ENCODE data around the gene REG1B. TPM values are rescaled to one million over a fixed set of nuclear protein-coding genes. Genes with fewer than 3 reads are reported as not detected.

The REG1B gene
- total RNA-seq, 4 donors from 2014 or later, result 2.1 to 9.0 (median 4.1) TPM; not detected in 1

DNA sequence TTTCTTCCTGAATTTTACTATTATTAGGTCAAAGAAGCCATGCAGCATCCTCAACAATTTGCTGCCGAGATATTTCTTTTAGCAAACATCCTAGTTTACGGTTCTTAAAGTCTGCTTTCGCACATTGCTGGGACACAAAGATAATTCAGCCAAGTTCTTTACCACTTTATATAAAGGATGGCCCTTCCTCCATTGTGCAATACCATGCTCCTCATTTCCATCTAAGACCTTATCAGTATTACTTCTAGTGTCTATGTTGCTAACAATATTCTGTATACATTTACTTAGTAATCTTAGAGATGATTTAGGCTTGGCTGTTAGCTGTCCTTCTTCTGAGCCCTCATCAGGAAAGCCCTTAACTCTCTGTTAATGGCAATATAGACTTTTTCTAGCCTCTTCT is 24.5 kb upstream of the REG1B start:
- WGBS, 2 donors, result 94 to 95% methylated on average over 3 of the region's 3 CpGs
- TF ChIP-seq POLR2A (IDR thresholded peaks at IDR 0.05) (no peak), EP300 (IDR thresholded peaks at IDR 0.05) (no peak)
- TF ChIP-seq, protein P1, sequence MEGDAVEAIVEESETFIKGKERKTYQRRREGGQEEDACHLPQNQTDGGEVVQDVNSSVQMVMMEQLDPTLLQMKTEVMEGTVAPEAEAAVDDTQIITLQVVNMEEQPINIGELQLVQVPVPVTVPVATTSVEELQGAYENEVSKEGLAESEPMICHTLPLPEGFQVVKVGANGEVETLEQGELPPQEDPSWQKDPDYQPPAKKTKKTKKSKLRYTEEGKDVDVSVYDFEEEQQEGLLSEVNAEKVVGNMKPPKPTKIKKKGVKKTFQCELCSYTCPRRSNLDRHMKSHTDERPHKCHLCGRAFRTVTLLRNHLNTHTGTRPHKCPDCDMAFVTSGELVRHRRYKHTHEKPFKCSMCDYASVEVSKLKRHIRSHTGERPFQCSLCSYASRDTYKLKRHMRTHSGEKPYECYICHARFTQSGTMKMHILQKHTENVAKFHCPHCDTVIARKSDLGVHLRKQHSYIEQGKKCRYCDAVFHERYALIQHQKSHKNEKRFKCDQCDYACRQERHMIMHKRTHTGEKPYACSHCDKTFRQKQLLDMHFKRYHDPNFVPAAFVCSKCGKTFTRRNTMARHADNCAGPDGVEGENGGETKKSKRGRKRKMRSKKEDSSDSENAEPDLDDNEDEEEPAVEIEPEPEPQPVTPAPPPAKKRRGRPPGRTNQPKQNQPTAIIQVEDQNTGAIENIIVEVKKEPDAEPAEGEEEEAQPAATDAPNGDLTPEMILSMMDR (IDR thresholded peaks at IDR 0.05), result no peak

DNA sequence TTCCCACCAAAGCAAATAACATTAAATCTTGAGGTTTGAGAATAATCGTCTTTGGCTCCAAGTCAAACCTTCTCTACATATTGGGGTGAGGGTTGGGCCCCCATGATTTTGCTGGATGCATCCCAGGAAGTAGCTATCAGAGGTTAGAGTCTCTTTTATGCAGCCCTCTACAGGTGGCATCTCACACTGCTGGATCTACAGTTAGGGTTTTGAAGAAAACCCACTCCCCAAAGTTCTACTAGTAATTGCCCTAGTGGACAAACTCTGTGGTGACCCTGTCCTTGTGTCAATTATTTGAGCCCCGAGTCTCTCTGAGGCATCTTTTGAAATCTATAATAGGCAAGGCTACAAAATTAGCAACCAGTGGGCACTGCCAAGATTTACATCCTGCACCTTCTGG is 17.5 kb upstream of the REG1B start:
- H3K9me3 ChIP-seq, result peaks cover 0 to 10% (median 0%) of the 10 kb centered on the region in 4 donors
- DNase-seq (ENCODE audit: low spot score in 2 of 2), result no peak
- no peaks in the 10 kb centered on the region for H3K27me3 ChIP-seq
- no peak overlapping the region for H3K4me3 ChIP-seq
- H3K4me1 ChIP-seq, result no peaks in the 10 kb centered on the region
- H3K36me3 ChIP-seq, result no peaks in the 10 kb centered on the region
- no peak overlapping the region for H3K27ac ChIP-seq
- TF ChIP-seq, protein P1 (IDR thresholded peaks at IDR 0.05), result no peak
- TF ChIP-seq EP300 (IDR thresholded peaks at IDR 0.05) (no peak), POLR2A (IDR thresholded peaks at IDR 0.05) (no peak)
- 86 to 90% methylated on average over 2 of the region's 2 CpGs for WGBS, 2 donors

More for the DNA sequence above, 24.5 kb upstream of the REG1B start:
- H3K9me3 ChIP-seq, result no peaks in the 10 kb centered on the region
- no peak overlapping the region for H3K4me3 ChIP-seq
- no peak overlapping the region for H3K27ac ChIP-seq
- no peaks in the 10 kb centered on the region for H3K4me1 ChIP-seq
- H3K36me3 ChIP-seq, result no peaks in the 10 kb centered on the region
- H3K27me3 ChIP-seq, result no peaks in the 10 kb centered on the region
- no peak for DNase-seq (ENCODE audit: low spot score in 2 of 2)

DNA sequence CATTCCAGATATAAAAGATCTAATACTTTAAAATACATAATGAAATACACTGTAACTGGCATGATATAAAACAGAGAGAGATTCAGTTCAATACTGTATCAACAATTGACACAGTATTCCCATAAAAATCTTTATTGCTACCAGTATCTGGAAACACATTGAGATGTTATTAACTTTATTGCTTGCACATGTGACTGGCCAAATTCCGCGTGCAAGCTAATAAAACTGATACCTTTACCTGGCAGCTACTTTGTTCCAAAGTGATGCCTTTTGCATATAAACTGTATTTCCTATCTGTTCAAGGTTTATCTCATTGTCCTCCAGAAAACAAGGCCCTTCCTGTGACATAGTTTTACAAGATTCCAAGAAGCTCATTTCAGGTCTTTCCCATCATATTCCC is 15.4 kb upstream of the REG1B start:
- Histone ChIP-seq H3K4me3 (no peak overlapping the region), H3K27me3 (no peaks in the 10 kb centered on the region), H3K9me3 (peaks cover 0 to 10% (median 0%) of the 10 kb centered on the region in 4 donors), H3K27ac (no peak overlapping the region), H3K36me3 (no peaks in the 10 kb centered on the region), H3K4me1 (no peaks in the 10 kb centered on the region)
- WGBS, 2 donors, result 53 to 71% methylated on average over 2 of the region's 2 CpGs
- no peak for DNase-seq (ENCODE audit: low spot score in 2 of 2)
- no peak for TF ChIP-seq POLR2A (IDR thresholded peaks at IDR 0.05)
- TF ChIP-seq EP300 (IDR thresholded peaks at IDR 0.05), result no peak
- TF ChIP-seq, protein P1 (IDR thresholded peaks at IDR 0.05), result no peak

DNA sequence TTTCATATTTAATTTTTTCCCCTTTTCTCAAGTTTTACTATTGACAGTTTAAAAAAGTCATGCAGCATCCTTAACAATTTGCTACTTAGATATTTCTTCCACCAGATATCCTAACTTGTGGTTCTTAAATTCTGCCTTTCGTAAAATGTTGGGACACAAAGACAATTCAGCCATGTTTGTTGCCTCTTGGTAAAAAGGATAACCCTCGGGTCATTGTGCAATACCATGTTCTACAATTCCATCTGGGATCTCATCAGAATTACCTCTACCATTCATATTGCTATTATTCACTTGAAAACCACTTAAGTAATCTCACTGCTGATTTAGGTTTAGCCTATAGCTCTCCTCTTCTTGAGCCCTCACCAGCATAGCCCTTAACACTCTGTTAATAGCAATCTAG is 13.2 kb upstream of the REG1B start:
- no peak for DNase-seq (ENCODE audit: low spot score in 2 of 2)
- H3K27me3 ChIP-seq, result no peaks in the 10 kb centered on the region
- H3K36me3 ChIP-seq, result no peaks in the 10 kb centered on the region
- WGBS, 2 donors, result 73 to 91% methylated on average over 2 of the region's 2 CpGs
- H3K27ac ChIP-seq, result no peak overlapping the region
- TF ChIP-seq, protein P1 (IDR thresholded peaks at IDR 0.05), result no peak
- TF ChIP-seq POLR2A (IDR thresholded peaks at IDR 0.05) (no peak), EP300 (IDR thresholded peaks at IDR 0.05) (no peak)
- peaks cover 0 to 10% (median 0%) of the 10 kb centered on the region in 4 donors for H3K9me3 ChIP-seq
- H3K4me3 ChIP-seq, result no peak overlapping the region
- no peaks in the 10 kb centered on the region for H3K4me1 ChIP-seq

DNA sequence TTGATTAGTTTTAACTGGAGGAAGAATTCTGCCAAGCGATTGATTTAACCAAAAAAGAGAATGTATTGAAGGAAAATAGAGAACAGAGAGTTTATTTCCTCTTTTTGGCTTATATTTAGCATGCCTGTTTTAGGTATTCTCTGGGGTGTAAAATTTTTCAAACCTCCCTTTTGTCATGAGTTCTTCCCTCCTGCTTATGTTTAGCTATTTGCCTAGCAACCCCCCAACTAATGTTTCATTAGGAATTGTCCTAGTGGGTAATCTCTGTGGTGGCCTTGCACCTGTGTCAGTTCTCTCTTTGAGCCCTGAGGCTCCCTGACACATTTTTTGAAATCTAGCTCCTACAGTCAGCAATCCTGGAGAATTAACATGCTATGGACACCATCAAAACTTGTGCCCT is 12.5 kb upstream of the REG1B start:
- Histone ChIP-seq H3K4me3 (no peak overlapping the region), H3K9me3 (peaks cover 0 to 10% (median 0%) of the 10 kb centered on the region in 4 donors), H3K4me1 (no peaks in the 10 kb centered on the region), H3K36me3 (no peaks in the 10 kb centered on the region), H3K27me3 (no peaks in the 10 kb centered on the region), H3K27ac (no peak overlapping the region)
- TF ChIP-seq, protein P1 (IDR thresholded peaks at IDR 0.05), result no peak
- TF ChIP-seq POLR2A (IDR thresholded peaks at IDR 0.05) (no peak), EP300 (IDR thresholded peaks at IDR 0.05) (no peak)
- no peak for DNase-seq (ENCODE audit: low spot score in 2 of 2)
- WGBS, 2 donors, result 76 to 91% methylated on average over 1 of the region's 1 CpG
